RPMI8226 (cell line): ENCODE data around the gene TGM2.
A peak's percentile ranks its signal among the peaks of the same experiment; 100 is the strongest.

Experiments
- DNase-seq: peaks from one replicate; pipeline ENCODE4 v3.0.0-alpha.2; 2015

TGM2 gene

GRCh38 chr20:38159957-38160756 is 4.9 kb downstream of the TGM2 start:
- DNase-seq, result no peak

GRCh38 chr20:38159566-38159956 is 5.5 kb downstream of the TGM2 start:
- no peak for DNase-seq

GRCh38 chr20:38158701-38159351 is 6.2 kb downstream of the TGM2 start:
- no peak for DNase-seq

GRCh38 chr20:38157635-38158495 is 7.2 kb downstream of the TGM2 start:
- DNase-seq, result no peak

- no peak for DNase-seq
These were observed 8.0 kb downstream of the TGM2 start for GRCh38 chr20:38156888-38157634.

- no peak for DNase-seq
These were observed 8.8 kb downstream of the TGM2 start for GRCh38 chr20:38156280-38156679.

GRCh38 chr20:38155811-38156210 is 9.3 kb downstream of the TGM2 start:
- DNase-seq, result no peak

GRCh38 chr20:38153401-38153800 is 11.7 kb downstream of the TGM2 start:
- no peak for DNase-seq

GRCh38 chr20:38152621-38153221 is 12.3 kb downstream of the TGM2 start:
- DNase-seq, result peak; percentile 27

GRCh38 chr20:38152175-38152620 is 12.9 kb downstream of the TGM2 start:
- DNase-seq, result peak; percentile 38

- DNase-seq, result no peak
These were observed 13.6 kb downstream of the TGM2 start for GRCh38 chr20:38151455-38151854.

- DNase-seq, result no peak
These were observed 14.5 kb downstream of the TGM2 start for GRCh38 chr20:38150335-38151170.

GRCh38 chr20:38148328-38149102 is 16.6 kb downstream of the TGM2 start:
- no peak for DNase-seq

- DNase-seq, result no peak
These were observed 17.3 kb downstream of the TGM2 start for GRCh38 chr20:38147751-38148150.

GRCh38 chr20:38147163-38147562 is 17.9 kb downstream of the TGM2 start:
- no peak for DNase-seq

GRCh38 chr20:38146628-38147027 is 18.4 kb downstream of the TGM2 start:
- DNase-seq, result no peak

GRCh38 chr20:38146156-38146555 is 18.9 kb downstream of the TGM2 start:
- DNase-seq, result no peak

- no peak for DNase-seq
These were observed 19.4 kb downstream of the TGM2 start for GRCh38 chr20:38145729-38146075.

GRCh38 chr20:38144974-38145728 is 19.9 kb downstream of the TGM2 start:
- no peak for DNase-seq

- DNase-seq, result no peak
These were observed 20.5 kb downstream of the TGM2 start for GRCh38 chr20:38144598-38144973.
